Measurements from ENCODE around the gene DHX8.

- TF ChIP-seq POLR2A (IDR thresholded peaks at IDR 0.05) (no peak), CTCF (IDR thresholded peaks at IDR 0.05) (no peak)
These were observed 62.8 kb downstream of the DHX8 start, which contains the start of gene ETV4 for GRCh38 chr17:43546319-43547188.

Data from thyroid gland (tissue), 4 donors.